Endometrial microvascular endothelial cells (primary cell): ENCODE data around the gene MLPH. TPM values are rescaled to one million over a fixed set of nuclear protein-coding genes. Genes with fewer than 3 reads are reported as not detected.
"Not testable (repeated sequence)": the region's sequence is repeated elsewhere in the genome, so short reads cannot be mapped to it uniquely, and the experiment has no call there.

Experiments used
- in situ Hi-C: cut with HindIII; loops from 2 replicates; pipeline ENCODE4 v1.10.0; 2017; ENCODE audit warnings: low sequenced_read_pairs, low pct_unique_long_range_greater_than_20kb; ENCODE audit errors: inconsistent ontology term
- total RNA-seq: library from RNA; depleted of rRNA; stranded (reverse); fragments of >200 nt; gene quantifications from one replicate; pipeline ENCODE4 v1.2.3, GENCODE V29; 2015; ENCODE audit errors: inconsistent ontology term

Gene MLPH
- total RNA-seq, 1 donor from 2014 or later: 1.5 TPM

- in situ Hi-C loops: no loop called here
Measured at GRCh38 chr2:237590272-237591140, 103.5 kb downstream of the MLPH start, which contains the start of gene RAB17. Gene RAB17, minus strand, starts transcription at chr2:237590734. Its CDS starts 4,580 bp downstream, at chr2:237586154.

- in situ Hi-C loops: no loop called here
Measured at GRCh38 chr2:237591141-237591881, 104.3 kb downstream of the MLPH start.

- in situ Hi-C loops: no loop called here
Measured at GRCh38 chr2:237592425-237592980, 105.5 kb downstream of the MLPH start.

- in situ Hi-C loops: no loop called here
Measured at GRCh38 chr2:237593036-237593435, 106.0 kb downstream of the MLPH start.

GRCh38 chr2:237593596-237594320 is 106.7 kb downstream of the MLPH start:
- in situ Hi-C loops: no loop called here

GRCh38 chr2:237594514-237594871 is 107.4 kb downstream of the MLPH start:
- in situ Hi-C loops: no loop called here

- in situ Hi-C loops: not testable (repeated sequence)
Measured at GRCh38 chr2:237595829-237596519, 108.9 kb downstream of the MLPH start.

GRCh38 chr2:237596520-237597195 is 109.6 kb downstream of the MLPH start:
- in situ Hi-C loops: no loop called here

GRCh38 chr2:237597196-237598145 is 110.4 kb downstream of the MLPH start:
- in situ Hi-C loops: no loop called here

GRCh38 chr2:237598468-237599208 is 111.6 kb downstream of the MLPH start:
- in situ Hi-C loops: no loop called here

- in situ Hi-C loops: loop anchor here (5.0 kb wide), 1 partner anchor 83 kb away; no protein-coding TSS in a partner anchor
Measured at GRCh38 chr2:237599465-237600110, 112.5 kb downstream of the MLPH start.

GRCh38 chr2:237600205-237600846 is 113.3 kb downstream of the MLPH start:
- in situ Hi-C loops: loop anchor here (5.0 kb wide), 1 partner anchor 82 kb away; no protein-coding TSS in a partner anchor

- in situ Hi-C loops: loop anchor here (5.0 kb wide), 1 partner anchor 81 kb away; no protein-coding TSS in a partner anchor
Measured at GRCh38 chr2:237601453-237602116, 114.5 kb downstream of the MLPH start.

GRCh38 chr2:237602409-237602808 is 115.4 kb downstream of the MLPH start:
- in situ Hi-C loops: loop anchor here (5.0 kb wide), 1 partner anchor 80 kb away; no protein-coding TSS in a partner anchor
